BE2C (cell line): Measurements from ENCODE around the gene GPR85.
A peak's percentile ranks its signal among the peaks of the same experiment; 100 is the strongest.

Source experiments
- DNase-seq: peaks from one replicate; pipeline ENCODE4 v3.0.0-alpha.2; 2020
- H3K27me3 ChIP-seq: fragments of 250-450 bp; sonication (Bioruptor Pico); 2 replicates; pipeline ENCODE4 v1.5.1; 2020; ENCODE audit warnings: mild to moderate bottlenecking
- H3K36me3 ChIP-seq: fragments of 250-450 bp; sonication (Bioruptor Pico); 2 replicates; pipeline ENCODE4 v1.5.1; 2020; ENCODE audit warnings: mild to moderate bottlenecking
- H3K4me1 ChIP-seq: fragments of 250-450 bp; sonication (Bioruptor Pico); 2 replicates; pipeline ENCODE4 v1.5.1; 2020
- H3K4me3 ChIP-seq: 2 replicates; pipeline ENCODE4 v1.5.1; 2011; ENCODE audit warnings: low read depth, low read length
- H3K9me3 ChIP-seq: fragments of 250-450 bp; sonication (Bioruptor Pico); 2 replicates; pipeline ENCODE4 v1.5.1; 2020
- CTCF ChIP-seq: IDR thresholded peaks from 2 replicates; pipeline ENCODE4 v1.5.1; 2012; ENCODE audit warnings: mild to moderate bottlenecking, low read depth, low read length

The GPR85 gene

GRCh38 chr7:113087071-113087998 is 708 bp upstream of the GPR85 start:
- peak; percentile 39 for DNase-seq
- no peaks in the 10 kb centered on the region for H3K4me1 ChIP-seq
- TF ChIP-seq CTCF = no peak
- no peaks in the 10 kb centered on the region for H3K36me3 ChIP-seq
- H3K4me3 ChIP-seq = peak overlapping the region; percentile 90
- no peaks in the 10 kb centered on the region; the same call in 1 of the 2 replicates for H3K27me3 ChIP-seq
- no peaks in the 10 kb centered on the region for H3K9me3 ChIP-seq

GRCh38 chr7:113085781-113086390 is 741 bp downstream of the GPR85 start:
- H3K4me3 ChIP-seq = peak overlapping the region; percentile 90
- H3K4me1 ChIP-seq = no peaks in the 10 kb centered on the region
- H3K27me3 ChIP-seq = no peaks in the 10 kb centered on the region; the same call in 1 of the 2 replicates
- H3K36me3 ChIP-seq = no peaks in the 10 kb centered on the region
- TF ChIP-seq CTCF = no peak
- no peak for DNase-seq
- H3K9me3 ChIP-seq = no peaks in the 10 kb centered on the region

- no peak for TF ChIP-seq CTCF
- no peak for DNase-seq
- H3K9me3 ChIP-seq = no peaks in the 10 kb centered on the region
- no peak overlapping the region for H3K4me3 ChIP-seq
- H3K27me3 ChIP-seq = no peaks in the 10 kb centered on the region; the same call in 1 of the 2 replicates
- H3K4me1 ChIP-seq = no peaks in the 10 kb centered on the region
- H3K36me3 ChIP-seq = no peaks in the 10 kb centered on the region
Measured at GRCh38 chr7:113084496-113085172, 2.0 kb downstream of the GPR85 start.

GRCh38 chr7:113083816-113084495 is 2.7 kb downstream of the GPR85 start:
- Histone ChIP-seq H3K27me3 (no peaks in the 10 kb centered on the region; the same call in 1 of the 2 replicates), H3K4me3 (no peak overlapping the region), H3K9me3 (no peaks in the 10 kb centered on the region), H3K36me3 (no peaks in the 10 kb centered on the region), H3K4me1 (no peaks in the 10 kb centered on the region)
- no peak for DNase-seq
- TF ChIP-seq CTCF = no peak

- TF ChIP-seq CTCF = no peak
- no peak for DNase-seq
- Histone ChIP-seq H3K27me3 (no peaks in the 10 kb centered on the region; the same call in 1 of the 2 replicates), H3K4me3 (no peak overlapping the region), H3K36me3 (no peaks in the 10 kb centered on the region), H3K4me1 (no peaks in the 10 kb centered on the region), H3K9me3 (no peaks in the 10 kb centered on the region)
Measured at GRCh38 chr7:113083132-113083815, 3.4 kb downstream of the GPR85 start.
